Astrocyte (in vitro differentiated cells and primary cell): Measurements from ENCODE around the gene FXYD7. TPM values are rescaled to one million over a fixed set of nuclear protein-coding genes. Genes with fewer than 3 reads are reported as not detected.
"Not testable (repeated sequence)": the region's sequence is repeated elsewhere in the genome, so short reads cannot be mapped to it uniquely, and the experiment has no call there.

Experiments
- DNase-seq: peaks from one replicate; pipeline ENCODE4 v3.0.0-alpha.2; 2010; ENCODE audit warnings: low read depth
- FAIRE-seq: peaks from 2 replicates; lab custom pipeline; 2011; peaks lifted over from hg19 to GRCh38; lab: Jason Lieb, UNC
- H2AFZ ChIP-seq: 2 replicates; pipeline ENCODE4 v1.6.0; 2012; ENCODE audit warnings: low read depth, low read length, inconsistent platforms
- H3K27ac ChIP-seq: 2 replicates; pipeline ENCODE4 v1.5.1; 2011; ENCODE audit warnings: low read depth, low read length, inconsistent platforms
- H3K27me3 ChIP-seq: 2 replicates; pipeline ENCODE4 v1.6.0; 2011; ENCODE audit warnings: low read length, inconsistent platforms; ENCODE audit not compliant: insufficient read depth
- H3K36me3 ChIP-seq: 2 replicates; pipeline ENCODE4 v1.5.1; 2011; ENCODE audit warnings: low read length, inconsistent platforms; ENCODE audit not compliant: insufficient read depth
- H3K4me1 ChIP-seq: 2 replicates; pipeline ENCODE4 v1.5.1; 2011; ENCODE audit warnings: low read length, inconsistent platforms; ENCODE audit not compliant: insufficient read depth
- H3K4me2 ChIP-seq: 2 replicates; pipeline ENCODE4 v1.6.0; 2012; ENCODE audit warnings: low read length, inconsistent platforms
- H3K4me3 ChIP-seq: 2 replicates; pipeline ENCODE4 v1.5.1; 2011; ENCODE audit warnings: low read depth, mild to moderate bottlenecking, low read length, inconsistent platforms; ENCODE audit not compliant: insufficient read depth
- H3K79me2 ChIP-seq: 2 replicates; pipeline ENCODE4 v1.6.0; 2012; ENCODE audit warnings: mild to moderate bottlenecking, low read length, inconsistent platforms; ENCODE audit not compliant: insufficient read depth
- H3K9ac ChIP-seq: 2 replicates; pipeline ENCODE4 v1.6.0; 2012; ENCODE audit warnings: mild to moderate bottlenecking, low read length, inconsistent platforms
- H3K9me3 ChIP-seq: 2 replicates; pipeline ENCODE4 v1.5.1; 2012; ENCODE audit warnings: low read depth, mild to moderate bottlenecking, low read length, inconsistent platforms; ENCODE audit not compliant: insufficient read depth
- H4K20me1 ChIP-seq: 2 replicates; pipeline ENCODE4 v1.6.0; 2012; ENCODE audit warnings: low read length, inconsistent platforms; ENCODE audit not compliant: insufficient read depth
- H3K27ac Mint-ChIP-seq: one replicate; pipeline ENCODE4 v1.8.0; 2021; ENCODE audit warnings: mild to moderate bottlenecking, mixed read lengths; ENCODE audit not compliant: unreplicated experiment
- H3K27me3 Mint-ChIP-seq: one replicate; pipeline ENCODE4 v1.8.0; 2021; ENCODE audit warnings: low read depth, mixed read lengths; ENCODE audit not compliant: unreplicated experiment
- H3K36me3 Mint-ChIP-seq: one replicate; pipeline ENCODE4 v1.8.0; 2021; ENCODE audit warnings: low read depth, mixed read lengths; ENCODE audit not compliant: unreplicated experiment
- H3K4me1 Mint-ChIP-seq: one replicate; pipeline ENCODE4 v1.8.0; 2021; ENCODE audit warnings: low read depth, mixed read lengths; ENCODE audit not compliant: unreplicated experiment
- H3K4me3 Mint-ChIP-seq: one replicate; pipeline ENCODE4 v1.8.0; 2021; ENCODE audit warnings: mild to moderate bottlenecking, moderate library complexity, mixed read lengths; ENCODE audit not compliant: unreplicated experiment
- H3K9me3 Mint-ChIP-seq: one replicate; pipeline ENCODE4 v1.8.0; 2021; ENCODE audit warnings: mild to moderate bottlenecking, mixed read lengths; ENCODE audit not compliant: unreplicated experiment
- EZH2 ChIP-seq: IDR thresholded peaks from 2 replicates; pipeline ENCODE4 v1.6.1; 2012; ENCODE audit warnings: mild to moderate bottlenecking, low read length, inconsistent platforms; ENCODE audit not compliant: insufficient read depth
- total RNA-seq: library from RNA; stranded (reverse); gene quantifications from 2 replicates; pipeline ENCODE4 v1.2.1, GENCODE V29; 2021
- TF ChIP-seq, protein P1 (sequence below): IDR thresholded peaks from 2 replicates; pipeline ENCODE4 v1.5.1; 2011; ENCODE audit warnings: low read depth, mild to moderate bottlenecking, inconsistent platforms, low read length, moderate library complexity; ENCODE audit not compliant: insufficient read depth

FXYD7 gene
- total RNA-seq, 1 donor from 2014 or later = not detected

GRCh38 chr19:35100588-35101533, 42.2 kb upstream of the FXYD7 start:
- Mint-ChIP-seq H3K4me3 (no peak overlapping the region), H3K9me3 (peaks cover 2% of the 10 kb centered on the region), H3K4me1 (no peaks in the 10 kb centered on the region), H3K27ac (no peak overlapping the region), H3K36me3 (no peaks in the 10 kb centered on the region), H3K27me3 (peaks cover 14% of the 10 kb centered on the region)
- Histone ChIP-seq H4K20me1 (no peaks in the 10 kb centered on the region), H3K4me2 (no peak overlapping the region), H3K9me3 (peaks cover 5% of the 10 kb centered on the region), H2AFZ (no peak overlapping the region), H3K27ac (no peak overlapping the region), H3K27me3 (no peaks in the 10 kb centered on the region), H3K36me3 (no peaks in the 10 kb centered on the region), H3K9ac (no peak overlapping the region), H3K4me1 (no peaks in the 10 kb centered on the region), H3K79me2 (no peaks in the 10 kb centered on the region), H3K4me3 (no peak overlapping the region)
- no peak for TF ChIP-seq EZH2
- FAIRE-seq = no peak
- no peak for DNase-seq

DNA sequence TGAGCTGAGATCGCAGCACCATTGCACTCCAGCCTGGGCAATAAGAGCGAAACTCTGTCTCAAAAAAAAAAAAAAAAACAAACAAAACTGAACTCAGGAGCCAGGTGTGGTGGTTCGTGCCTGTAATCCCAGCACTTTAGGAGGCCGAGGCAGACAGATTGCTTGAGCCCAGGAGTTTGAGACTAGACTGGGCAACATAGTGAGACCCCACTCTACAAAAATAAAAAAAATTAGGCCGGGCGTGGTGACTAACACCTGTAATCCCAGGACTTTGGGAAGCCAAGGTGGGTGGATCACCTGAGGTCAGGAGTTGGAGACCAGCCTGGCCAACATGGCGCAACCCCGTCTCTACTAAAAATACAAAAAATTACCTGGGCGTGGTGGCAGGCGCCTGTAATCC, 41.1 kb upstream of the FXYD7 start:
- not testable (repeated sequence) for H3K36me3 ChIP-seq, H3K4me3 ChIP-seq, H4K20me1 ChIP-seq, H3K36me3 Mint-ChIP-seq, H3K79me2 ChIP-seq, H3K9me3 Mint-ChIP-seq, DNase-seq, H3K27me3 ChIP-seq, FAIRE-seq, H3K9me3 ChIP-seq, H3K27ac ChIP-seq, H3K4me3 Mint-ChIP-seq, H2AFZ ChIP-seq, H3K9ac ChIP-seq, H3K4me1 ChIP-seq, H3K4me1 Mint-ChIP-seq, H3K27ac Mint-ChIP-seq, H3K4me2 ChIP-seq, H3K27me3 Mint-ChIP-seq

- not testable (repeated sequence) for H3K4me2 ChIP-seq, H3K27ac Mint-ChIP-seq, H3K9me3 Mint-ChIP-seq
These were observed 39.4 kb upstream of the FXYD7 start for GRCh38 chr19:35103614-35104013.

GRCh38 chr19:35104361-35104760, 38.7 kb upstream of the FXYD7 start:
- Histone ChIP-seq H3K27ac (no peak overlapping the region), H3K27me3 (no peaks in the 10 kb centered on the region), H3K4me1 (no peaks in the 10 kb centered on the region), H3K4me2 (no peak overlapping the region), H4K20me1 (no peaks in the 10 kb centered on the region), H3K9me3 (peaks cover 5% of the 10 kb centered on the region), H3K9ac (no peak overlapping the region), H3K4me3 (no peak overlapping the region), H3K79me2 (no peaks in the 10 kb centered on the region), H3K36me3 (no peaks in the 10 kb centered on the region), H2AFZ (no peak overlapping the region)
- no peak for FAIRE-seq
- Mint-ChIP-seq H3K4me3 (no peak overlapping the region), H3K4me1 (no peaks in the 10 kb centered on the region), H3K9me3 (peaks cover 7% of the 10 kb centered on the region), H3K36me3 (no peaks in the 10 kb centered on the region), H3K27me3 (peaks cover 8% of the 10 kb centered on the region), H3K27ac (no peak overlapping the region)
- no peak for DNase-seq
- TF ChIP-seq, protein P1, sequence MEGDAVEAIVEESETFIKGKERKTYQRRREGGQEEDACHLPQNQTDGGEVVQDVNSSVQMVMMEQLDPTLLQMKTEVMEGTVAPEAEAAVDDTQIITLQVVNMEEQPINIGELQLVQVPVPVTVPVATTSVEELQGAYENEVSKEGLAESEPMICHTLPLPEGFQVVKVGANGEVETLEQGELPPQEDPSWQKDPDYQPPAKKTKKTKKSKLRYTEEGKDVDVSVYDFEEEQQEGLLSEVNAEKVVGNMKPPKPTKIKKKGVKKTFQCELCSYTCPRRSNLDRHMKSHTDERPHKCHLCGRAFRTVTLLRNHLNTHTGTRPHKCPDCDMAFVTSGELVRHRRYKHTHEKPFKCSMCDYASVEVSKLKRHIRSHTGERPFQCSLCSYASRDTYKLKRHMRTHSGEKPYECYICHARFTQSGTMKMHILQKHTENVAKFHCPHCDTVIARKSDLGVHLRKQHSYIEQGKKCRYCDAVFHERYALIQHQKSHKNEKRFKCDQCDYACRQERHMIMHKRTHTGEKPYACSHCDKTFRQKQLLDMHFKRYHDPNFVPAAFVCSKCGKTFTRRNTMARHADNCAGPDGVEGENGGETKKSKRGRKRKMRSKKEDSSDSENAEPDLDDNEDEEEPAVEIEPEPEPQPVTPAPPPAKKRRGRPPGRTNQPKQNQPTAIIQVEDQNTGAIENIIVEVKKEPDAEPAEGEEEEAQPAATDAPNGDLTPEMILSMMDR = no peak
- TF ChIP-seq EZH2 = no peak

More at GRCh38 chr19:35103614-35104013, 39.4 kb upstream of the FXYD7 start:
- H2AFZ ChIP-seq, H3K36me3 Mint-ChIP-seq, H3K4me3 Mint-ChIP-seq, H3K79me2 ChIP-seq, H3K27me3 Mint-ChIP-seq, H3K36me3 ChIP-seq, H3K27ac ChIP-seq, H3K4me3 ChIP-seq, DNase-seq, FAIRE-seq, H3K4me1 ChIP-seq, H3K27me3 ChIP-seq, H4K20me1 ChIP-seq, H3K9ac ChIP-seq, H3K4me1 Mint-ChIP-seq, H3K9me3 ChIP-seq: not testable (repeated sequence)
